GM23248 (cell line): ENCODE results near the gene ZNF81. TPM values are rescaled to one million over a fixed set of nuclear protein-coding genes. Genes with fewer than 3 reads are reported as not detected.

Source experiments
- DNase-seq: peaks from one replicate; pipeline ENCODE4 v3.0.0-alpha.2; 2015
- H2AFZ ChIP-seq: fragments of 200-600 bp; sonication (generic); 2 replicates; pipeline ENCODE4 v1.6.1; 2016; ENCODE audit warnings: antibody characterized with exemption
- H3F3A ChIP-seq: fragments of 200-600 bp; sonication (generic); 2 replicates; pipeline ENCODE4 v1.6.1; 2016; ENCODE audit warnings: mild to moderate bottlenecking, antibody characterized with exemption, mixed run types; ENCODE audit not compliant: insufficient read depth
- H3K27ac ChIP-seq: fragments of 200-600 bp; sonication (generic); 2 replicates; pipeline ENCODE4 v1.5.1; 2016; ENCODE audit warnings: mild to moderate bottlenecking
- H3K27me3 ChIP-seq: fragments of 200-600 bp; sonication (generic); replicated peaks from 2 replicates; pipeline ENCODE4 v1.6.1; 2016; ENCODE audit warnings: mild to moderate bottlenecking; ENCODE audit not compliant: insufficient read depth
- H3K36me3 ChIP-seq: fragments of 200-600 bp; sonication (generic); 2 replicates; pipeline ENCODE4 v1.6.1; 2016; ENCODE audit warnings: low read depth, mild to moderate bottlenecking
- H3K4me1 ChIP-seq: fragments of 200-600 bp; sonication (generic); 2 replicates; pipeline ENCODE4 v1.6.1; 2016; ENCODE audit warnings: mild to moderate bottlenecking; ENCODE audit not compliant: insufficient read depth
- H3K4me2 ChIP-seq: fragments of 200-600 bp; sonication (generic); one replicate; pipeline ENCODE4 v1.6.1; 2016; ENCODE audit warnings: mild to moderate bottlenecking; ENCODE audit not compliant: unreplicated experiment
- H3K4me3 ChIP-seq: fragments of 200-600 bp; sonication (generic); 2 replicates; pipeline ENCODE4 v1.5.1; 2016; ENCODE audit warnings: mild to moderate bottlenecking
- H3K79me2 ChIP-seq: fragments of 200-600 bp; sonication (generic); 2 replicates; pipeline ENCODE4 v1.6.1; 2016; ENCODE audit warnings: mild to moderate bottlenecking; ENCODE audit not compliant: insufficient read depth
- H3K9ac ChIP-seq: fragments of 200-600 bp; sonication (generic); 2 replicates; pipeline ENCODE4 v1.6.1; 2016; ENCODE audit warnings: mild to moderate bottlenecking
- H3K9me2 ChIP-seq: fragments of 200-600 bp; sonication (generic); 2 replicates; pipeline ENCODE4 v1.6.1; 2016; ENCODE audit warnings: mixed run types, mild to moderate bottlenecking, moderate library complexity; ENCODE audit not compliant: insufficient read depth
- H3K9me3 ChIP-seq: fragments of 200-600 bp; sonication (generic); one replicate; pipeline ENCODE4 v1.6.1; 2017; ENCODE audit warnings: low read depth
- H4K20me1 ChIP-seq: fragments of 200-600 bp; sonication (generic); 2 replicates; pipeline ENCODE4 v1.6.0; 2016; ENCODE audit not compliant: insufficient read depth
- EZH2 ChIP-seq: fragments of 200-600 bp; sonication (generic); IDR thresholded peaks from 2 replicates; pipeline ENCODE4 v1.6.1; 2018; ENCODE audit warnings: antibody characterized with exemption, mild to moderate bottlenecking; ENCODE audit not compliant: insufficient read depth, poor library complexity, severe bottlenecking
- EZH2phosphoT487 ChIP-seq: fragments of 200-600 bp; sonication (generic); IDR thresholded peaks from 2 replicates; pipeline ENCODE4 v1.6.1; 2018; ENCODE audit warnings: antibody characterized with exemption, moderate library complexity, mild to moderate bottlenecking, low read depth; ENCODE audit not compliant: insufficient read depth
- whole genome bisulfite sequencing, 2 experiments: methylation state at CpG; one replicate each; pipeline ENCODE4 v1.1.6; 2015 to 2017; ENCODE audit warnings: low lambda C conversion rate in 2 of 2, low coverage in 1 of 2; ENCODE audit errors: missing lambda C conversion rate in 2 of 2; 5-methylcytosine and 5-hydroxymethylcytosine counted together
- in situ Hi-C: fragments of 300-500 bp; cut with MboI; formaldehyde crosslinking; loops from 2 replicates; pipeline ENCODE4 v1.15.0; 2020
- polyA plus RNA-seq: library from polyadenylated mRNA; unstranded; fragments of >200 nt; fragmentation: Nextera tagmentation; extraction: Ambion mirVana; gene quantifications from 2 replicates; pipeline ENCODE4 v1.2.1, GENCODE V29; 2016
- total RNA-seq: library from RNA; depleted of rRNA; stranded (reverse); fragments of >200 nt; shearing (Covaris generic); gene quantifications from 2 replicates; pipeline ENCODE4 v1.2.3, GENCODE V29; 2014

Gene ZNF81
- total and polyA plus RNA-seq, 2 experiments from 2014 or later, result 2.1 to 5.4 TPM

GRCh38 chrX:47817421-47817820, 19.3 kb upstream of the ZNF81 start:
- DNase-seq, result no peak
- TF ChIP-seq EZH2phosphoT487 (no peak), EZH2 (no peak)
- no peaks in the 10 kb centered on the region for H3F3A ChIP-seq
- H3K9me3 ChIP-seq, result no peaks in the 10 kb centered on the region
- H3K27me3 ChIP-seq, result no peaks in the 10 kb centered on the region
- no peak overlapping the region for H3K27ac ChIP-seq
- 10 to 11% methylated on average over 1 of the region's 1 CpG for WGBS, 2 experiments
- in situ Hi-C loops, result no loop called here
- no peak overlapping the region for H2AFZ ChIP-seq
- H3K36me3 ChIP-seq, result no peaks in the 10 kb centered on the region
- H3K79me2 ChIP-seq, result no peaks in the 10 kb centered on the region
- H3K4me3 ChIP-seq, result no peak overlapping the region
- H3K9ac ChIP-seq, result no peak overlapping the region
- no peaks in the 10 kb centered on the region for H4K20me1 ChIP-seq
- no peaks in the 10 kb centered on the region for H3K4me1 ChIP-seq
- H3K4me2 ChIP-seq, result no peak overlapping the region
- H3K9me2 ChIP-seq, result no peaks in the 10 kb centered on the region

- H3K79me2 ChIP-seq, result no peaks in the 10 kb centered on the region
- WGBS, 2 experiments, result 70 to 83% methylated on average over 1 of the region's 1 CpG
- no peaks in the 10 kb centered on the region for H3K4me1 ChIP-seq
- no peaks in the 10 kb centered on the region for H3K36me3 ChIP-seq
- H2AFZ ChIP-seq, result no peak overlapping the region
- H3K27ac ChIP-seq, result no peak overlapping the region
- no peaks in the 10 kb centered on the region for H3K27me3 ChIP-seq
- in situ Hi-C loops, result no loop called here
- no peak overlapping the region for H3K9ac ChIP-seq
- H3F3A ChIP-seq, result no peaks in the 10 kb centered on the region
- TF ChIP-seq EZH2phosphoT487 (no peak), EZH2 (no peak)
- H3K9me2 ChIP-seq, result no peaks in the 10 kb centered on the region
- H3K9me3 ChIP-seq, result no peaks in the 10 kb centered on the region
- H4K20me1 ChIP-seq, result no peaks in the 10 kb centered on the region
- H3K4me3 ChIP-seq, result no peak overlapping the region
- no peak for DNase-seq
- H3K4me2 ChIP-seq, result no peak overlapping the region
Measured at GRCh38 chrX:47817897-47818296, 18.8 kb upstream of the ZNF81 start.

GRCh38 chrX:47828984-47829383, 7.7 kb upstream of the ZNF81 start:
- in situ Hi-C loops, result no loop called here

GRCh38 chrX:47831788-47832187, 4.9 kb upstream of the ZNF81 start:
- Histone ChIP-seq H3K27me3 (no peaks in the 10 kb centered on the region), H3F3A (no peaks in the 10 kb centered on the region), H3K4me2 (no peak overlapping the region), H3K9me3 (no peaks in the 10 kb centered on the region), H4K20me1 (no peaks in the 10 kb centered on the region), H3K79me2 (no peaks in the 10 kb centered on the region), H3K4me1 (no peaks in the 10 kb centered on the region), H3K36me3 (no peaks in the 10 kb centered on the region), H3K9me2 (no peaks in the 10 kb centered on the region), H3K9ac (no peak overlapping the region), H3K27ac (no peak overlapping the region), H3K4me3 (no peak overlapping the region), H2AFZ (no peak overlapping the region)
- WGBS, 2 experiments, result 19 to 44% methylated on average over 1 to 2 of the region's 2 CpGs
- in situ Hi-C loops, result no loop called here
- peak; percentile 52 for DNase-seq
- TF ChIP-seq EZH2 (no peak), EZH2phosphoT487 (no peak)

More at GRCh38 chrX:47828984-47829383, 7.7 kb upstream of the ZNF81 start:
- WGBS, 2 experiments, result 93 to 100% methylated on average over 1 of the region's 1 CpG
- H3K9me2 ChIP-seq, result no peaks in the 10 kb centered on the region
- no peaks in the 10 kb centered on the region for H3F3A ChIP-seq
- no peak overlapping the region for H3K4me3 ChIP-seq
- H3K4me1 ChIP-seq, result no peaks in the 10 kb centered on the region
- no peaks in the 10 kb centered on the region for H4K20me1 ChIP-seq
- no peaks in the 10 kb centered on the region for H3K27me3 ChIP-seq
- no peak overlapping the region for H3K9ac ChIP-seq
- no peaks in the 10 kb centered on the region for H3K9me3 ChIP-seq
- H2AFZ ChIP-seq, result no peak overlapping the region
- H3K4me2 ChIP-seq, result no peak overlapping the region
- TF ChIP-seq EZH2, result no peak
- TF ChIP-seq EZH2phosphoT487, result no peak
- no peak overlapping the region for H3K27ac ChIP-seq
- H3K36me3 ChIP-seq, result no peaks in the 10 kb centered on the region
- DNase-seq, result no peak
- no peaks in the 10 kb centered on the region for H3K79me2 ChIP-seq

GRCh38 chrX:47838361-47838760, 1.7 kb downstream of the ZNF81 start:
- no peaks in the 10 kb centered on the region for H3F3A ChIP-seq
- 95 to 100% methylated on average over 1 of the region's 1 CpG for WGBS, 2 experiments
- H3K27ac ChIP-seq, result no peak overlapping the region

More at GRCh38 chrX:47838361-47838760, 1.7 kb downstream of the ZNF81 start:
- peak overlapping the region; percentile 90; the same call in 1 of the 2 replicates for H3K4me3 ChIP-seq
- no peak for DNase-seq
- no peaks in the 10 kb centered on the region for H3K27me3 ChIP-seq
- H3K9ac ChIP-seq, result no peak overlapping the region
- H3K9me2 ChIP-seq, result no peaks in the 10 kb centered on the region
- in situ Hi-C loops, result no loop called here
- H3K36me3 ChIP-seq, result no peaks in the 10 kb centered on the region
- no peaks in the 10 kb centered on the region for H3K9me3 ChIP-seq
- no peaks in the 10 kb centered on the region for H4K20me1 ChIP-seq
- 0 out of 2 replicates have a peak, but pooled peaks cover 9% of the 10 kb centered on the region for H3K4me1 ChIP-seq
- no peak overlapping the region for H2AFZ ChIP-seq
- no peak overlapping the region for H3K4me2 ChIP-seq
- H3K79me2 ChIP-seq, result peaks cover 41% of the 10 kb centered on the region
- TF ChIP-seq EZH2 (no peak), EZH2phosphoT487 (no peak)
